Measurements from ENCODE around the gene ZNF69. TPM values are rescaled to one million over a fixed set of nuclear protein-coding genes. Genes with fewer than 3 reads are reported as not detected.
"Not testable (repeated sequence)": the region's sequence is repeated elsewhere in the genome, so short reads cannot be mapped to it uniquely, and the experiment has no call there.

Gene ZNF69
- total RNA-seq, 1 experiment from 2014 or later = 4.3 TPM

DNA sequence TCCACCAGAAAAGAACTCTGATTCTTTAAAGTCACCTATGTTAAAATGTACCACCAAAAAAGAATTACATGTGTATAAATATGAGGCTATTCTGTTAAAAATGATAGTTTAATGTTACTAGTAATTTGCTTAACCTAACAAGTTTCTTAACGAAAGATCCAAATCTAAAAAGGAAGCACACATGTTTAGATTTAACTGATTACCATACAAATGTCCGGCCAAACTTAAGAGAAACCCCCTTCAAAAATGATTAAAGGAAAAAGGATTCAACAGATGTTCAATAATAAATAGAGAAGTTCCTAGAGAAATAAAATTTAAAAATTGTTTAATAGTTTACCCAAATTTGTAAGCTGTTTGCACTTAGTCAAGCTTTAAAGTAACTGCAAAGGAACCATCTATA, 5.0 kb upstream of the ZNF69 start:
- no peak overlapping the region for H3K4me2 ChIP-seq (ENCODE audit: low read length)
- TF ChIP-seq EZH2 (IDR thresholded peaks at IDR 0.05; ENCODE audit: low read length, unreplicated experiment) (no peak), EZH2phosphoT487 (IDR thresholded peaks at IDR 0.05; ENCODE audit: borderline replicate concordance, low read length) (no peak)
- TF ChIP-seq, protein P1, sequence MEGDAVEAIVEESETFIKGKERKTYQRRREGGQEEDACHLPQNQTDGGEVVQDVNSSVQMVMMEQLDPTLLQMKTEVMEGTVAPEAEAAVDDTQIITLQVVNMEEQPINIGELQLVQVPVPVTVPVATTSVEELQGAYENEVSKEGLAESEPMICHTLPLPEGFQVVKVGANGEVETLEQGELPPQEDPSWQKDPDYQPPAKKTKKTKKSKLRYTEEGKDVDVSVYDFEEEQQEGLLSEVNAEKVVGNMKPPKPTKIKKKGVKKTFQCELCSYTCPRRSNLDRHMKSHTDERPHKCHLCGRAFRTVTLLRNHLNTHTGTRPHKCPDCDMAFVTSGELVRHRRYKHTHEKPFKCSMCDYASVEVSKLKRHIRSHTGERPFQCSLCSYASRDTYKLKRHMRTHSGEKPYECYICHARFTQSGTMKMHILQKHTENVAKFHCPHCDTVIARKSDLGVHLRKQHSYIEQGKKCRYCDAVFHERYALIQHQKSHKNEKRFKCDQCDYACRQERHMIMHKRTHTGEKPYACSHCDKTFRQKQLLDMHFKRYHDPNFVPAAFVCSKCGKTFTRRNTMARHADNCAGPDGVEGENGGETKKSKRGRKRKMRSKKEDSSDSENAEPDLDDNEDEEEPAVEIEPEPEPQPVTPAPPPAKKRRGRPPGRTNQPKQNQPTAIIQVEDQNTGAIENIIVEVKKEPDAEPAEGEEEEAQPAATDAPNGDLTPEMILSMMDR (conservative IDR thresholded peaks at IDR 0.05; ENCODE audit: low read depth, low read length) = no peak
- CTCF ChIA-PET = no interaction called here
- no peaks in the 10 kb centered on the region for H3K9me2 ChIP-seq (replicated peaks; ENCODE audit: low read length)
- POLR2A ChIA-PET (ENCODE audit: unreplicated experiment) = no interaction called here
- H2AFZ ChIP-seq (ENCODE audit: low read length) = no peak overlapping the region
- intact Hi-C loops (cut with micrococcal nuclease) = no loop called here
- ATAC-seq = no peak
- no peaks in the 10 kb centered on the region for H3F3A ChIP-seq (ENCODE audit: low read length, unreplicated experiment)
- H3K36me3 ChIP-seq (ENCODE audit: low read depth, low read length) = no peaks in the 10 kb centered on the region
- H3K79me2 ChIP-seq (ENCODE audit: low read length) = no peaks in the 10 kb centered on the region
- H4K20me1 ChIP-seq (ENCODE audit: low read length) = no peaks in the 10 kb centered on the region
- H3K4me3 ChIP-seq (ENCODE audit: low read length) = no peak overlapping the region
- H3K9me3 ChIP-seq (ENCODE audit: low read length) = peaks cover 12% of the 10 kb centered on the region; the same call in 1 of the 2 replicates
- H3K27ac ChIP-seq (ENCODE audit: low read length) = no peak overlapping the region
- no peak for DNase-seq
- no peaks in the 10 kb centered on the region for H3K4me1 ChIP-seq (ENCODE audit: insufficient read depth, low read length)
- H3K9ac ChIP-seq (ENCODE audit: low read length) = no peak overlapping the region
- no TSS peak for BruUV-seq (replicated peaks)
- H3K27me3 ChIP-seq (ENCODE audit: low read length) = no peaks in the 10 kb centered on the region

DNA sequence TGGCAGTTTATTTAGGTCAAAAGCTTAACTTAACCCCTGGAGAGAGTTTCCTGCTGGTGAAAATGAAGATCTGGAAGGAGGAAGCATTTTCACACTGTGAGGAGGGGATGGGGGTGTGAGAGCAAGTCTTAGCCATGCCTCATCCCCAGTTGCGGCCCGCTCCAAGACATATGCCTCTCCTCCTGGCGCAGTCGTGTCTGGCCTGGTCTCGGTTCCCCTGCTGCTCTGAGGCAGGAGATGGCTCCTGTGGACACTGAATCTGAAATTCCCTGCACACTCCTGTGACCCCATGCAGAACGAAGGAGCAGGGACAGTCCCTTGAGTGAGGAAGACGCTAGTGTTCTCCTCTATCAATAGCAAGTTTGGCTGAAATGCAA, 360 bp upstream of the ZNF69 start:
- ATAC-seq (no peak), DNase-seq (no peak)
- POLR2A ChIA-PET (ENCODE audit: unreplicated experiment) = interaction anchor here (0.7 kb wide), 1 partner anchor 136 kb away, joined by 6 read pairs; no protein-coding TSS in a partner anchor
- Histone ChIP-seq H3K36me3 (ENCODE audit: low read depth, low read length) (no peaks in the 10 kb centered on the region), H3K79me2 (ENCODE audit: low read length) (no peaks in the 10 kb centered on the region), H3K9ac (ENCODE audit: low read length) (no peak overlapping the region), H3K4me2 (ENCODE audit: low read length) (peak overlapping the region; percentile 83), H3F3A (ENCODE audit: low read length, unreplicated experiment) (no peaks in the 10 kb centered on the region), H2AFZ (ENCODE audit: low read length) (peak overlapping the region; percentile 94), H3K4me3 (ENCODE audit: low read length) (peak overlapping the region; percentile 72; the same call in 1 of the 2 replicates), H3K27me3 (ENCODE audit: low read length) (no peaks in the 10 kb centered on the region), H4K20me1 (ENCODE audit: low read length) (no peaks in the 10 kb centered on the region), H3K9me3 (ENCODE audit: low read length) (peaks cover 7% of the 10 kb centered on the region; the same call in 1 of the 2 replicates), H3K9me2 (replicated peaks; ENCODE audit: low read length) (no peaks in the 10 kb centered on the region), H3K27ac (ENCODE audit: low read length) (no peak overlapping the region), H3K4me1 (ENCODE audit: insufficient read depth, low read length) (0 out of 2 replicates have a peak, but pooled peaks cover 4% of the 10 kb centered on the region)
- no TSS peak for BruUV-seq (replicated peaks)
- CTCF ChIA-PET = no interaction called here
- intact Hi-C loops (cut with micrococcal nuclease) = no loop called here
- TF ChIP-seq EZH2 (IDR thresholded peaks at IDR 0.05; ENCODE audit: low read length, unreplicated experiment) = no peak
- TF ChIP-seq, protein P1 (conservative IDR thresholded peaks at IDR 0.05; ENCODE audit: low read depth, low read length) = no peak
- TF ChIP-seq EZH2phosphoT487 (IDR thresholded peaks at IDR 0.05; ENCODE audit: borderline replicate concordance, low read length) = no peak

DNA sequence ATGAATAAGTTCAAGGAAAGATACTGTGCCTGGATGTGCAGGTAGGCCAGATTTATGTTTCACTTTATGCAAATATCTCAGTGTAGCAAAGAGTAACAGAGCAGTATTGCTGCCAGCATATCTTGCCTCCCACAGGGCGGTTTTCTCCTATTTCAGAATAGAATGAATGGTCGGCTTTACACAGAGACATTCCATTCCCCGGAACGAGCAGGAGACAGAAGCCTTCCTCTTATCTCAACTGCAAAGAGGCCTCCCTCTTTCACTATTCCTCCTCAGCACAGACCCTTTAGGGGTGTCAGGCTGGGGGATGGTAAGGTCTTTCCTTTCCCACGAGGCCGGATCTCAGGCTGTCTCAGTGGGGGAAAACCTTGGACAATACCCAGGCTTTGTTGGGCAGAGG, 2.3 kb downstream of the ZNF69 start:
- H3K27me3 ChIP-seq (ENCODE audit: low read length); H2AFZ ChIP-seq (ENCODE audit: low read length); H3K4me1 ChIP-seq (ENCODE audit: insufficient read depth, low read length); H3K36me3 ChIP-seq (ENCODE audit: low read depth, low read length); H3K9me2 ChIP-seq (replicated peaks; ENCODE audit: low read length); H3K9me3 ChIP-seq (ENCODE audit: low read length); CTCF ChIA-PET; POLR2A ChIA-PET (ENCODE audit: unreplicated experiment); H3K4me3 ChIP-seq (ENCODE audit: low read length); H3K27ac ChIP-seq (ENCODE audit: low read length); intact Hi-C loops (cut with micrococcal nuclease); H3K9ac ChIP-seq (ENCODE audit: low read length); H4K20me1 ChIP-seq (ENCODE audit: low read length); H3K4me2 ChIP-seq (ENCODE audit: low read length); H3K79me2 ChIP-seq (ENCODE audit: low read length); ATAC-seq; DNase-seq; BruUV-seq (replicated peaks); H3F3A ChIP-seq (ENCODE audit: low read length, unreplicated experiment): not testable (repeated sequence)

Data from PC-3 (cell line).